CD1c-positive myeloid dendritic cell (primary cell): Measurements from ENCODE around the gene TMEM273.

Experiments used
- DNase-seq: peaks from one replicate; pipeline ENCODE4 v3.0.0-alpha.2; 2016; ENCODE audit errors: extremely low spot score

Gene TMEM273

DNA sequence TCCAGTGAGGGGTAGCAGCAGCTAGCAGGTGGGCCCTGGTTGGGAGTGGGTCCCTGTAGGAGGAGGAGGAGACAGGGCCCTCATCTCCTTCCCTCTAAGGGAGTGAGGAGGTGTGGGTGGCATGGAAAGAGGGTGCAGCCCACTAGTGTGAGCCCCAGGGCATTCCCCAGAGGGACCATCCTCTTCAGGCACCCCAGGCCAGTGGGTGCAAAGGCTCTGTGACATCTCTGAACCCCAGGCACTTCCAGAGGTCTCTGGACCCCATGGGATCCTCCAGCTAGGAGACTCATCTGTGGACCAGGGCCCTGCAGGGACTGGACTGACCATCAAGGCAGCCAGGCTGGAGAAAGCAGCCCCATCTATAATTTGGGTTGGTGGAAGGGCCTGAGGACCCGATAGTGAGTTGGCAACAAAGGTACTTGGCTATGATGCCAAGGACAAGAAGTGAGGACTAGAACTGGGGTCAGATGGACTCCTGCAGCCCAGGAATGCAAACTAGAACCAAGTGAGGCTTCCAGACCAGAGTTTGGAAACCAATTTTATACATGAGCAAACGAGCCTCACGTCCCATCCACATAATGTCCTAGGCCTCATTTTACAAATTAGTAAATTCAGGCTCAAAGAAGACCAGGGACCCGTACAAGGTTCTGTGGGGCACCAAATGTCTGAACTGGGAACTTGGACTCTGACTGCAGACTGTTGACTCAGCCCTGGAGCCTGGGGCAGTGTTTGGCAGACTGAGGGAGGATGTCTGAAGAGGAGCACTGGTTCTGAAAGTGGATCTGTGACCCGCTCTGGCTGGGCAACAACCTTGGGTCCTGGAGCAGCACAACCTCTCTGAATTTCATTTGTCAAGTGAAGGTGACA, 71.4 kb downstream of the TMEM273 start:
- no peak for DNase-seq

DNA sequence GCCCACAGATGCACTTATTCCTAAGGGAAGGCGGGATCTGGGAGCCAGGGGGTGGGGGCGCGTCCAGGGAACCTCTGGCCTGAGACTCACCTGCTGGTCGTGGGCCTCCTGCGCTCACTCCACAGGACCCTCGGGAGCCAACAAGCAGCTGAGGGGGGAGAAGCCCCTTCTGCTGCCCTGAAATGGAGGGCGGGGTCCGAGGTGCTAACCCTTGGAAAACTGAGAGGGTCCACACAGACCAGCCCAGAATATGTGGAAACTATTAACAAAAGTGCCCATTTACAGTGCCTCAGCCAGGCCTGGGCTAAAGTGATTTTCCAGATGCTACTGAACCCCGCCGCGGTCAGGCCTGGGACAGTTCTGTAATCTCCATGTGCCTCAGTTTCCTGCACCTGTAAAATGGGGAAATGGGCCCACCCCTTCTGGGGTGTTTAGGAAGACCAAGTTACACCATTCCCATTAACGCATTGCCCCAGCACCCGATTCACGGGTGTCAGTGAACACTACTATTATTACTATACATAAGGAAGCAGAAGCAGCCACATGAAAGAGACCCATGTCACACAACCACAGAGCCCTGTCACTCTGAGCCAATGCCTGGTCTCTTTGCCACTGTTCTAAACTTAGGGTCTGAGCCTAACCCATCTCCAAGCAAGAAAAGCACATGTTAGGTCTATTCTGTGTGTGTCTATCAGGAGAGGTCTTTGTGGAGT, 72.2 kb downstream of the TMEM273 start:
- DNase-seq = peak; percentile 12

DNA sequence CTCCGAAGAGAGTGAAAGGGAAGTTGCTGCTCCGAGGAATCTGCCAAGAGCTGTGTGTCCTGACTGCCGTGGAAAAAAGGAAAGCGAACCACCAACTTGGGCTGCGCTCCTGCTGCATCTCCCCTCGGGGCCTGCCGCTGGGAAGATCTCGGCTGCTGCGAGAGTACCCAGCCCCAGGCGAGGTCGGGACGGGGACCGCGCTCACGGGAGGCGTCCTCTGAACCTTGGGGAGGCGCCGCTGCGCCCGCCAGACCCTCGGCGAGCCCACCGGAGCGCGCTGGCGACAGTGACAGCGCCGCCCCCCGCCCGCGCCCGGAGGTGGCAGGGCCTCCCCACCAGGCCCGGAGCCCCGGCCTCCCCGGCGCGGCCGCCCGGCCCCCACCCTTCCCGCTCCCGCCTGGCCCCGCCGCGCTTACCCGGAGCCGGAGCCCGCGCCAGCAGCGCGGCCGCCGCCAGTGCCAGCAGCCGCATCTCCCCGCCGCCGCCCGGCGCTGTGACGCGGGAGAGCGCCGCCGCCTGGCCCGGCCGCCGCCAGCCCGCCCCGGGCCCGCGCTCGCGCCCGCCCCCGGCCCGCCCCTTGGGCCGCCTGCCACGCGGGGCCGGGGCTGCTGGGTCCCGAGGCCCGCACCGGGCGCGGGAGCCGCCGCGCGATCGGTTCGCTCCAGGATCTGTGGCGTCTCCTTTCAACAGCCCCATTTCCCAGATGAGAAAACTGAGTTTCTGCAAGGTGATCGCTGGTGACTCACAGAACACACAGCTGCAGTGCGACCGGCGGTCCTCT, 73.0 kb downstream of the TMEM273 start, which contains the start of gene VSTM4:
VSTM4 (minus strand) TSS at position 508 of the 781 bp plus-strand sequence; CDS start at position 471, 37 bp downstream.
- DNase-seq = peak; percentile 13

DNA sequence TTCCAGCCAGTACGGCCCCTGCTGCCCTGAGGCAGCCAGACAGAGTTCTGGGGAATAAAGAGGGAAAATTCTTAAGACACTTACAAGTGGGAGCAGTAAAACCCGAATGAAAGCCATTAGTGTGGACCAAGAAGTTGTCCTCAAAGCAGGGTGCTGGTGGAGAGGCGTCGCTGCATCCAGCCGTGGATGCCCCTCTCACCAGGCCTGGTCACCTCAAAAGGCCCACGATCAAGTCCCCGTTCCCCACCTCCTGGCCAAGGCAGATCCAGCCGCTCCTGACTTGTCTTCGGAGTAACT, 73.5 kb downstream of the TMEM273 start:
- DNase-seq = no peak

DNA sequence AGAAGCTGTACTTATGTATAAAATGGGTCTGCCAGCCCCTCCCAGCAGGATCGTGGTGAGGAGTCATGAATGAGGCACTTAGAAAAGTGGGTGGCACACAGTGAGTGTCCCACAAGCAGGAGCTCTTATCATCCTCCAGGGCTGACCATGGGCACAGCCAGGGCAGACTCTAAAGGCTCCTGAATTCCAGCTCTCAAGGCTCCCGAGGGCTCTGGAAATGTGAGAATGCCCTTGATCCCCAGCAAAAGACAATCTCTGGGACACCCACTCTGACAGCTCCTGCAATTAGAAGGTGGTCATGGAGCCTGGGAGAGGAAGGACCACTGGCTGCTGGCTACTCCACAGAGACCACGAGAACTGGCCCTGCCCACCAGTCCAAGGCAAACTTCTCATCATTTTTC, 74.5 kb downstream of the TMEM273 start:
- DNase-seq = no peak

GRCh38 chr10:49112851-49113250, 75.3 kb downstream of the TMEM273 start:
- DNase-seq = no peak

GRCh38 chr10:49112098-49112497, 76.1 kb downstream of the TMEM273 start:
- DNase-seq = no peak

DNA sequence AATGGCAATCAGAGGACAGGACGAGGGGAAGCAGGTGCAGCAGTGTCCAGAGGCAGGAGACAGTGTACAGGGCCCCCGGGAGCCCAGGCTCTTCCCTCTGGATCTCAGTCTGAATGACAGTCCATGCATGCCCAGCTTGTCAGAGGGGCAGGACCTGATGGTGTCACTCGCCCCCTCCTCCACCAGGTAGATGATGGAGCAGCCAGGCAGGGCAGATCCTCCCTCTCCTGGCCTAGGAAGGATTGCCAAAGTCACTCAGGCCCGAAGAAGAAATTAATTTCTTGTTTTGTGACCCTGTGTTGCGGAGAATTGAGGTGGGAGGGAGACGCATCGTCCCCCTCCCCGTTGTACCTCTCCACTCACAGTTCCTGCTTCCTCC, 76.9 kb downstream of the TMEM273 start:
- no peak for DNase-seq

- DNase-seq = no peak
Observed at GRCh38 chr10:49110684-49111319, 77.4 kb downstream of the TMEM273 start.

- no peak for DNase-seq
Observed at GRCh38 chr10:49109669-49110340, 78.4 kb downstream of the TMEM273 start.

GRCh38 chr10:49108656-49109055, 79.5 kb downstream of the TMEM273 start:
- DNase-seq = no peak

GRCh38 chr10:49107887-49108267, 80.3 kb downstream of the TMEM273 start:
- DNase-seq = no peak

GRCh38 chr10:49107111-49107886, 80.9 kb downstream of the TMEM273 start:
- DNase-seq = no peak

DNA sequence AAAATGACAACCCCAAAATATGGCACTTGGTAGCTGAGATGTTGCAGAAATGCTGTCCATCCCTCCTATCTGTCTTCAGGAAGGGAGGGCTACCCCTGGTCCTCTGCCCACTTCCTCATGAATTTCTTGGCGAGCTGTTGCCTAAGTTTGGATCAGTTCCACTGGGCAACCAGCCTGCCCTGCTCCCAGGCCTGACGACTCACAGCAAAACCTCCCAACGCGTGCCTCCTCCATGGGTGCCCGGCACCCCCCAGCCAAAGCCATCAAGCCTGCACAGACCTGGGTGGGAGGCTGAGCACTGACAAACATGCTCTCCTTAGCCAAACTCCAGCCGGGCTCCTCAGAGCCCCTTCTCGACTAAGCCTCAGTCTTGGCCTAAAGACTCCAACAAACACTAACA, 81.7 kb downstream of the TMEM273 start:
- DNase-seq = no peak

DNA sequence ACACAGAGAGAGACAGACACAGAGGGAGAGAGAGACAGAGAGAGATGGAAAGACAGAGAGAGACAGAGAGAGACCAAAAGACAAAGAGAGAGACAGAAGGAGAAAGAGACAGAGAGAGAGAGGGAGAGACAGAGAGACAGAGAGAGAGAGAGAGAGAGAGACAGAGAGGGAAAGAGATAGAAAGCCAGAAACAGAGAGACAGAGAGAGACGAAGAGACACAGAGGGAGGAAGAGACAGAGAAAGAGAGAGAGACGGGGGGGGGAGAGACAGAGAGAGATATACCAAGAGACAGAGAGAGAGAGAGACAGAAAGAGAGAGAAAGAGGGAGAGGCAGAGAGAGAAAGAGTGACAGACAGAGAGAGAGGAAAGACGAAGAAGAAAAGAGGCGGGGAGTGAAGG, 83.1 kb downstream of the TMEM273 start:
- no peak for DNase-seq
